GM12878 (cell line): Measurements from ENCODE around the gene CDH18. TPM values are rescaled to one million over a fixed set of nuclear protein-coding genes. Genes with fewer than 3 reads are reported as not detected.

Experiments
- ATAC-seq: fragments of 200-7000 bp; cut with Tn5 transposase; 3 replicates; pipeline ENCODE4 v1.9.1; 2020; ENCODE audit warnings: mild to moderate bottlenecking, moderate library complexity
- BruUV-seq: library from RNA; stranded (reverse); fragments of 400-500 nt; replicated peaks from 2 replicates; lab custom pipeline; 2021; lab: Mats Ljungman, UMichigan
- CTCF ChIA-PET: fragments of 300-600 bp; sonication (Branson Sonifier 250); formaldehyde crosslinking; extraction: SDS; loops from one replicate; lab custom pipeline; 2021; ENCODE audit warnings: inconsistent platforms; lab: Yijun Ruan, JAX
- POLR2A ChIA-PET: fragments of 350-600 bp; formaldehyde crosslinking; extraction: SDS; loops from one replicate; lab custom pipeline; 2021; ENCODE audit warnings: inconsistent platforms; lab: Charles Lee
- RAD21 ChIA-PET: fragments of 300-600 bp; sonication (Branson Sonifier 250); formaldehyde crosslinking; loops from one replicate; lab custom pipeline; 2023; ENCODE audit warnings: antibody characterized with exemption; ENCODE audit not compliant: unreplicated experiment; lab: Charles Lee
- SMC1A ChIA-PET: fragments of 300-600 bp; sonication (Branson Sonifier 250); formaldehyde crosslinking; loops from one replicate; lab custom pipeline; 2023; ENCODE audit not compliant: unreplicated experiment, uncharacterized antibody; lab: Charles Lee
- DNase-seq: peaks from one replicate; pipeline ENCODE4 v3.0.0-alpha.2; 2011; ENCODE audit warnings: low read depth, low spot score
- FAIRE-seq: peaks from 3 replicates; lab custom pipeline; 2011; peaks lifted over from hg19 to GRCh38; lab: Jason Lieb, UNC
- H2AFZ ChIP-seq: 2 replicates; pipeline ENCODE4 v1.6.0; 2011; ENCODE audit warnings: low read depth, low read length, control low read depth; ENCODE audit not compliant: control insufficient read depth
- H3K27ac ChIP-seq: 2 replicates; pipeline ENCODE4 v1.5.1; 2011; ENCODE audit warnings: control low read depth; ENCODE audit not compliant: control insufficient read depth, insufficient read depth
- H3K27me3 ChIP-seq, 2 experiments: replicated peaks in 1 of 2; 2 replicates each; pipeline versions ENCODE4 v1.6.0 to v1.6.1; 2011; ENCODE audit warnings: low read length in 1 of 2; ENCODE audit not compliant: control insufficient read depth in 2 of 2, insufficient read depth in 2 of 2
- H3K36me3 ChIP-seq, 2 experiments: 2 replicates each; pipeline ENCODE4 v1.5.1; 2011; ENCODE audit warnings: low read length in 1 of 2; ENCODE audit not compliant: control insufficient read depth in 2 of 2, insufficient read depth in 2 of 2
- H3K4me1 ChIP-seq: 2 replicates; pipeline ENCODE4 v1.6.1; 2011; ENCODE audit warnings: mild to moderate bottlenecking, low read length, moderate library complexity, mixed read lengths; ENCODE audit not compliant: control insufficient read depth, insufficient read depth
- H3K4me2 ChIP-seq: 2 replicates; pipeline ENCODE4 v1.6.0; 2011; ENCODE audit warnings: control low read depth; ENCODE audit not compliant: control insufficient read depth, insufficient read depth
- H3K4me3 ChIP-seq: fragments of 200-600 bp; sonication (generic); 2 replicates; pipeline ENCODE4 v1.5.1; 2016
- H3K79me2 ChIP-seq: 2 replicates; pipeline ENCODE4 v1.6.0; 2011; ENCODE audit warnings: low read length; ENCODE audit not compliant: control insufficient read depth, insufficient read depth
- H3K9ac ChIP-seq: 2 replicates; pipeline ENCODE4 v1.8.0; 2011; ENCODE audit warnings: low read length, control low read depth, mixed read lengths; ENCODE audit not compliant: control insufficient read depth, insufficient read depth
- H3K9me3 ChIP-seq: replicated peaks from 3 replicates; pipeline ENCODE4 v1.5.1; 2011; ENCODE audit warnings: mild to moderate bottlenecking, low read length; ENCODE audit not compliant: control insufficient read depth, insufficient read depth
- H4K20me1 ChIP-seq: 2 replicates; pipeline ENCODE4 v1.6.0; 2011; ENCODE audit not compliant: control insufficient read depth, insufficient read depth
- BHLHE40 ChIP-seq, 2 experiments: fragments of 450-650 bp in 1 of 2; IDR thresholded peaks; 2 replicates each; pipeline ENCODE4 v1.6.1; 2011 to 2017; ENCODE audit warnings: low read depth in 2 of 2, borderline replicate concordance in 1 of 2, improper control_type of control experiment in 1 of 2, low read length in 1 of 2, mild to moderate bottlenecking in 1 of 2
- CBX3 ChIP-seq: fragments of 200-600 bp; sonication (generic); IDR thresholded peaks from 2 replicates; pipeline ENCODE4 v1.6.1; 2016; ENCODE audit warnings: low read depth, borderline replicate concordance
- CHD2 ChIP-seq: IDR thresholded peaks from 2 replicates; pipeline ENCODE4 v1.6.1; 2011; ENCODE audit warnings: low read depth, low read length, improper control_type of control experiment, borderline replicate concordance
- CREB1 ChIP-seq: IDR thresholded peaks from 2 replicates; pipeline ENCODE4 v1.6.1; 2012; ENCODE audit warnings: low read depth, mild to moderate bottlenecking, inconsistent platforms
- HDAC6 ChIP-seq: fragments of 200-600 bp; sonication (generic); IDR thresholded peaks from one replicate; pipeline ENCODE4 v1.8.0; 2017; ENCODE audit warnings: antibody characterized with exemption; ENCODE audit not compliant: unreplicated experiment
- MTA2 ChIP-seq: fragments of 450-650 bp; IDR thresholded peaks from 2 replicates; pipeline ENCODE4 v1.6.1; 2016; ENCODE audit warnings: low read depth, mild to moderate bottlenecking, moderate library complexity
- NFXL1 ChIP-seq: fragments of 450-650 bp; IDR thresholded peaks from 2 replicates; pipeline ENCODE4 v1.6.1; 2017; ENCODE audit warnings: antibody characterized with exemption, mild to moderate bottlenecking, borderline replicate concordance
- NR2C2 ChIP-seq: IDR thresholded peaks from 2 replicates; pipeline ENCODE4 v1.6.1; 2011; ENCODE audit warnings: borderline replicate concordance, low read depth; ENCODE audit not compliant: control insufficient read depth, insufficient read length
- NR2F1 ChIP-seq: fragments of 450-650 bp; conservative IDR thresholded peaks from 2 replicates; pipeline ENCODE4 v1.6.1; 2017; ENCODE audit warnings: mild to moderate bottlenecking
- PML ChIP-seq: IDR thresholded peaks from 2 replicates; pipeline ENCODE4 v1.6.1; 2012; ENCODE audit warnings: low read length, inconsistent platforms
- RAD21 ChIP-seq: IDR thresholded peaks from 2 replicates; pipeline ENCODE4 v1.6.1; 2011; ENCODE audit warnings: mild to moderate bottlenecking, low read depth, low read length, moderate library complexity; ENCODE audit not compliant: insufficient read depth
- RCOR1 ChIP-seq: conservative IDR thresholded peaks from 2 replicates; pipeline ENCODE4 v1.6.1; 2012; ENCODE audit warnings: low read depth, low read length, improper control_type of control experiment
- STAT1 ChIP-seq: fragments of 450-650 bp; conservative IDR thresholded peaks from 2 replicates; pipeline ENCODE4 v1.6.1; 2014; ENCODE audit warnings: antibody characterized with exemption, mild to moderate bottlenecking
- SUPT20H ChIP-seq: IDR thresholded peaks from 2 replicates; pipeline ENCODE4 v1.6.1; 2011; ENCODE audit warnings: low read depth, mild to moderate bottlenecking, low read length, moderate library complexity, borderline replicate concordance; ENCODE audit not compliant: control insufficient read depth
- SUZ12 ChIP-seq: fragments of 200-600 bp; sonication (generic); IDR thresholded peaks from one replicate; pipeline ENCODE4 v1.6.1; 2018; ENCODE audit warnings: antibody characterized with exemption, mild to moderate bottlenecking; ENCODE audit not compliant: unreplicated experiment
- TAF1 ChIP-seq: IDR thresholded peaks from 2 replicates; pipeline ENCODE4 v1.6.1; 2011; ENCODE audit warnings: mild to moderate bottlenecking, low read depth, low read length, borderline replicate concordance
- WGBS: methylation state at CpG from one replicate; pipeline ENCODE4 v1.1.6; 2016; ENCODE audit warnings: low lambda C conversion rate; ENCODE audit not compliant: insufficient replicate concordance, insufficient coverage; ENCODE audit errors: missing lambda C conversion rate; 5-methylcytosine and 5-hydroxymethylcytosine counted together
- in situ Hi-C: fragments of 300-500 bp; cut with MboI; formaldehyde crosslinking; loops from 9 replicates; pipeline ENCODE4 v1.14.3; 2018; ENCODE audit warnings: mixed read lengths
- intact Hi-C: fragments of 100-400 bp; cut with micrococcal nuclease; formaldehyde crosslinking; loops from one replicate; pipeline ENCODE4 v1.14.2; 2022; ENCODE audit not compliant: unreplicated experiment
- polyA plus RNA-seq, 11 experiments: library from polyadenylated mRNA; depleted of rRNA in 4 of 11; unstranded in 6 of 11; stranded (reverse) in 5 of 11; fragments of >200 nt; fragmentation: Nextera tagmentation in 4 of 11; fragmentation: Illumina TruSeq in 1 of 11; extraction: Ambion mirVana in 4 of 11; extraction: Trizol in 1 of 11; gene quantifications; 1 replicate in 1 of 11; 2 replicates in 10 of 11; pipeline versions ENCODE4 v1.2.1 to v1.2.3, GENCODE V29; 2011 to 2016; ENCODE audit warnings: inconsistent platforms in 2 of 11, missing spikeins in 2 of 11, low read depth in 1 of 11
- total RNA-seq, 4 experiments: library from RNA; depleted of rRNA in 3 of 4; stranded (reverse); fragments of >200 nt in 3 of 4; fragmentation: Illumina TruSeq in 1 of 4; extraction: Trizol in 1 of 4; gene quantifications; 2 replicates each; pipeline versions ENCODE4 v1.2.1 to v1.2.3, GENCODE V29; 2013 to 2021
- TF ChIP-seq, protein P1 (sequence below): fragments of 450-650 bp; IDR thresholded peaks from 2 replicates; pipeline ENCODE4 v1.6.1; 2018; ENCODE audit warnings: borderline replicate concordance, mild to moderate bottlenecking; ENCODE audit not compliant: partially characterized antibody

Gene CDH18
- total and polyA plus RNA-seq, 10 of the 15 experiments (the other 5 are each of a cell fraction or from before 2014, with no cell fraction given), result 0.41 TPM; not detected in 9

DNA sequence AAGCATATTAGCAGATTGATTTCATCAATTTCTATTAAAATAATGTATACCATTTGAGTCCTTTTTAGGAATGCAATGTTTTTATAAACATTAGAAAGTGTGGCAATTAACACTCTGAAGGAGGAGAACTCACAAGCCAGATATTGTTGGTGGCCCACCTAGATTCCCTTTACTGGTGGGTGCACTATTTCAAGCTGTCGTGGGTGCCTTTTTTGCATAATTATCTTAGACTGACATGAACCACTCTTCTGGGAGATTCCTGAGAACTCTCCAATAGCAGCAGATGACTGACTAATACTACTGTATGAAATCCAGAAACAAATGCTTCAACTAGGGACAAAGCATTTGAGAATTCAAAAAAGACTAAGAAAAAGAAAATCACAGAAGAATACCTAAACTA, 526.0 kb downstream of the CDH18 start (continued):
- TF ChIP-seq, protein P1, sequence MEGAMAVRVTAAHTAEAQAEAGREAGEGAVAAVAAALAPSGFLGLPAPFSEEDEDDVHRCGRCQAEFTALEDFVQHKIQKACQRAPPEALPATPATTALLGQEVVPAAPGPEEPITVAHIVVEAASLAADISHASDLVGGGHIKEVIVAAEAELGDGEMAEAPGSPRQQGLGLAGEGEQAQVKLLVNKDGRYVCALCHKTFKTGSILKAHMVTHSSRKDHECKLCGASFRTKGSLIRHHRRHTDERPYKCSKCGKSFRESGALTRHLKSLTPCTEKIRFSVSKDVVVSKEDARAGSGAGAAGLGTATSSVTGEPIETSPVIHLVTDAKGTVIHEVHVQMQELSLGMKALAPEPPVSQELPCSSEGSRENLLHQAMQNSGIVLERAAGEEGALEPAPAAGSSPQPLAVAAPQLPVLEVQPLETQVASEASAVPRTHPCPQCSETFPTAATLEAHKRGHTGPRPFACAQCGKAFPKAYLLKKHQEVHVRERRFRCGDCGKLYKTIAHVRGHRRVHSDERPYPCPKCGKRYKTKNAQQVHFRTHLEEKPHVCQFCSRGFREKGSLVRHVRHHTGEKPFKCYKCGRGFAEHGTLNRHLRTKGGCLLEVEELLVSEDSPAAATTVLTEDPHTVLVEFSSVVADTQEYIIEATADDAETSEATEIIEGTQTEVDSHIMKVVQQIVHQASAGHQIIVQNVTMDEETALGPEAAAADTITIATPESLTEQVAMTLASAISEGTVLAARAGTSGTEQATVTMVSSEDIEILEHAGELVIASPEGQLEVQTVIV, result no peak

DNA sequence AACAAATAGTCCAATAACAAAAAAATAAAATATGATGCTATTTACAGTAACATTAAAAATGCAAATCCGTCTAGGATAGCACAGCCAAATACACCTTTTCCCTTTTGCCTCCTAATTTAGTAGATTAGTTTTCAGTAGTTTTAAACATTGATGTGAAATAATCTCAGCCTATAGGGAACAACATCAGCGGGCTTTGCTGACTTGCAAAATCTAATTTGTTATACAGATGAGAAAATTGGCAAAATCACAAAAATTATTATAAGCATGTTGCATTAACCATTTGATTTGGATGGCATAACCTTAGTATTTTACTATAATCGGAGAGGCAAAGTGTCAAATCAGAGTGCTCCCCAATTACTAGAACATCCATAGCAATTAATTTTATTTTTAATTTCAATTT, 563.5 kb downstream of the CDH18 start:
- H3K9me3 ChIP-seq, result no peaks in the 10 kb centered on the region
- no peaks in the 10 kb centered on the region for H3K79me2 ChIP-seq
- WGBS, result 19% methylated on average over 3 of the region's 3 CpGs
- RAD21 ChIA-PET, result no interaction called here
- H3K4me3 ChIP-seq, result no peak overlapping the region
- intact Hi-C loops, result no loop called here
- ATAC-seq (no peak), DNase-seq (no peak), FAIRE-seq (no peak)
- no peaks in the 10 kb centered on the region for H3K36me3 ChIP-seq
- no TSS peak for BruUV-seq
- CTCF ChIA-PET, result no interaction called here
- SMC1A ChIA-PET, result no interaction called here
- H3K27me3 ChIP-seq, result no peaks in the 10 kb centered on the region
- H3K4me1 ChIP-seq, result no peaks in the 10 kb centered on the region
- POLR2A ChIA-PET, result no interaction called here
- no peak overlapping the region for H3K27ac ChIP-seq
- no peak overlapping the region for H3K9ac ChIP-seq
- no peaks in the 10 kb centered on the region for H4K20me1 ChIP-seq
- H2AFZ ChIP-seq, result no peak overlapping the region
- TF ChIP-seq NFXL1 (no peak), NR2F1 (no peak), STAT1 (no peak), RCOR1 (no peak), BHLHE40 (IDR thresholded peaks at IDR 0.05; ENCODE audit: borderline replicate concordance in 1 of 2, low read depth in 2 of 2, low read length in 1 of 2) (no peak), CBX3 (no peak), MTA2 (no peak), TAF1 (no peak), NR2C2 (no peak), PML (no peak), CREB1 (no peak), SUZ12 (no peak), HDAC6 (no peak), SUPT20H (no peak), RAD21 (no peak), CHD2 (no peak)
- H3K4me2 ChIP-seq, result no peak overlapping the region
- in situ Hi-C loops, result no loop called here
